ENCODE measurements around the gene RASAL2. TPM values are rescaled to one million over a fixed set of nuclear protein-coding genes. Genes with fewer than 3 reads are reported as not detected.

Gene RASAL2
- 22.3 and 29.2 TPM in 2 replicates for total RNA-seq

DNA sequence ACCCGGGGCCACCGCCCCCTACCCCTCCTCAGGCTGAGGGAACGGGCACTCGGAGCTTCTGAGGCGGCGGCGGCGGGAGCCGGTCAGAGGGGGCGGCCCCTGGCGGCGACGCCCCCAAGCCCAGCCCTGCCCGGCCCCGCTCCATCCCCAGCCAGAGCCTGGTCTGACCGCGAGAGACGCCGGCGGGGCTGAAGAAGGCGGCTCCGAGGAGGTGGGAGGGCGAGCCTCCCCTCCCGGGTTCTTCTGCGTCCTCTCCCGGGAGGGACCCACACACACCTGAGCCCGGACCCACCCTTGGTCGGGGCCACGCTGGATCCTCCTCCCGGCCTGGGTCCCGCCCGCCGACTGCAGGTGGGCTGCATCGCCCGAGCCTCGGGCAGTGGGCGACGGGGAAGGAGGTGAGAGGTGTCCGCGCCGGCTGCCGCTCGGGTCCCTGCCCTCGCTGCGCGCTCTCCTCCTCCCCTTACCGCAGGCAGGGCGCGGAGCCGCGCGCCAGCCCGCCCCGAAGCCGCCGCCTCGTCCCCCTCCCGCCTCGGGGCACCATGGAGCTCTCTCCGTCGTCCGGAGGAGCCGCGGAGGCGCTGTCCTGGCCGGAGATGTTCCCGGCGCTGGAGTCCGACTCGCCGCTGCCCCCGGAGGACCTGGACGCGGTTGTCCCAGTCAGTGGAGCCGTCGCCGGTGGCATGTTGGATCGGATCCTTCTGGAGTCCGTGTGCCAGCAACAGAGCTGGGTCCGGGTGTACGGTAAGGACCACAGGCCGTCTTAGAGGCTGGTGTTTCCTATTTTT is at the start of gene RASAL2:
RASAL2 (plus strand) TSS at position 154 of the 788 bp plus-strand sequence; CDS start at position 543, 389 bp downstream.

DNA sequence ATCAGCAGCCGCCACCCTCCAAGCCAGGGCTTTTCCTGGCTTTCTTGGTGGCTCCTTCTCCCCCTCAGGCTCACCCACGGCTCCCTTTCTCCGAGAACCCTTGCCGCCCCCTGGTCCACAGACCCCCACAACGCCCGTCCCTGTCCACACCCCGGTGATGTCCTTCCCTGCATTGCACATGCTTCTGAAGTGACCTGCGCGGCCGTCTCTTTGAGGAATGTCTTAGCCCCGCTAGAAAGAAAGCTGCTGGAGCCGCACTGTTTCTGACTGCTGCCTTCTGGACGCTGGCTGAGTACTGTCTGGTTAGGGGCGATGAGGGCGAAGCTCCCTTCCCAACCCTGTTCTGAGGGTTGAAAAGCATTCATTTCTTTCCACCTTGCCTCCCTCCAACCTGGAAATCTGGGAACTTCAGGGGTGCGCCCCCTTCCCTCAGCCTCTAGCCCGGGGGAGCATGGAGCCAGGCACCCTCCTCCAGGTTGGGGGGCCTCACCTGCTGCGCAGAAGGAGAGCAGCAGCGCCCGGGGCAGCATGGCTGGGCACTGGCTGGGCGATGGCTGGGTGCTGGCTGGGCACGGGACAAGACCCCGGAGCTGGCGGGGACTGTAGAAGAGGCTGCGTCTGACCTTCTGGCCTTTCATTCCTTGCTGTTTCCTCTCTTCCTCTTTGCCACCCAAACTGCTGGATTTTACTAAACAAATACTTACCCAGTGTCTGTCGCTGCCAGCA is 402.7 kb downstream of the RASAL2 start, which contains the start of gene CLEC20A:
CLEC20A (minus strand) TSS at position 555 of the 726 bp plus-strand sequence; CDS start at position 530, 25 bp downstream.

DNA sequence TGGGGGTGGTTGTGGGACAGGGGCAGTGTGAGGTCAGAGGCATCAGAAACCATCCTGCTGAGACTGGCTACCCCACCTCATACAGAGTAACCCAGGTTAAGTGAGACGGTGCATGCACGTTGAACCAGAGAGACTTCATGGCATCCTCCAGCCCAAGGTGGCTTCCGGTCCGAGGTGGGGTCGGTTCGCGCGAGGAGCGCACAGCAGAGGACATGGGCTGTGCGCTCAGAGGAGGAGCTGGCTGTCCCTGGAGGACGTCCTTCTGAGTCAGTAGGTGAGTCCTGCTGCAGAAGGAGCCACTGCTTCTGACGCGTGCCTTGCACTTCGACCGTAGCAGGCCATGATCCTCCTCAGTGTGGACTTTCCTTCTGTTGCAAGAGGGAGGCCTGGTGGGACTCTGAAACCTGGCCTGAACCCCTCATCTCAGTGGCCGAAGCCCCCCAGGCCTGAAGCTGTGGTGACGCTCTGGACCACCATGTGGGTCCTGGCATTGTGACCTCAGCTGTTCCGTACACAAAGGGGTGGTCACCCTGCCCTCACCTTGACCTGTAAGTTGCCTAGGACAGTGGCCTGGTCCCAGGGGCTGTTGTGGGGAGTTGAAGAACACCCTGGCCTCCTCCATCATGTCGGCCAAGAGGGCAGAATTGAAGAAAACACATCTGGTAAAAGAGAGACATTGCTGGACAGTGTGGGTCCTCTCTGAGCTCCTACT is 418.8 kb downstream of the RASAL2 start, which contains the start of gene TEX35:
TEX35 (plus strand) TSS at position 544 of the 712 bp plus-strand sequence; CDS start at position 624, 80 bp downstream.

Small RNAs within 50 kb of the gene (small RNA-seq; reads per million reads assigned to genes)
- gene RF00017 (ENCODE audit: low replicate concordance) = not detected

Other genes with a start within 250 kb of the RASAL2 start
- 0.22 and 2.0 TPM in 2 replicates for gene SEC16B, start 124.0 kb upstream of the RASAL2 start, total RNA-seq